ENCODE data around the gene PBX1.
"Not testable (repeated sequence)": the region's sequence is repeated elsewhere in the genome, so short reads cannot be mapped to it uniquely, and the experiment has no call there.

PBX1 gene

GRCh38 chr1:164589961-164590507, 31.1 kb downstream of the PBX1 start:
- no peak for DNase-seq (ENCODE audit: low read depth in 2 of 2)

- no peak for DNase-seq (ENCODE audit: low read depth in 2 of 2)
Measured at GRCh38 chr1:164590592-164590991, 31.6 kb downstream of the PBX1 start.

- no peak for DNase-seq (ENCODE audit: low read depth in 2 of 2)
Measured at GRCh38 chr1:164591858-164592257, 32.9 kb downstream of the PBX1 start.

- no peak for DNase-seq (ENCODE audit: low read depth in 2 of 2)
Measured at GRCh38 chr1:164592634-164593033, 33.6 kb downstream of the PBX1 start.

GRCh38 chr1:164595212-164595611, 36.2 kb downstream of the PBX1 start:
- no peak for DNase-seq (ENCODE audit: low read depth in 2 of 2)

- DNase-seq (ENCODE audit: low read depth in 2 of 2) = no peak
Measured at GRCh38 chr1:164596172-164596571, 37.2 kb downstream of the PBX1 start.

- DNase-seq (ENCODE audit: low read depth in 2 of 2) = no peak
Measured at GRCh38 chr1:164598719-164599118, 39.7 kb downstream of the PBX1 start.

GRCh38 chr1:164599272-164599671, 40.3 kb downstream of the PBX1 start:
- DNase-seq (ENCODE audit: low read depth in 2 of 2) = no peak

- no peak for DNase-seq (ENCODE audit: low read depth in 2 of 2)
Measured at GRCh38 chr1:164601399-164602100, 42.6 kb downstream of the PBX1 start.

GRCh38 chr1:164602101-164602422, 43.1 kb downstream of the PBX1 start:
- no peak for DNase-seq (ENCODE audit: low read depth in 2 of 2)

- no peak for DNase-seq (ENCODE audit: low read depth in 2 of 2)
Measured at GRCh38 chr1:164602480-164603093, 43.6 kb downstream of the PBX1 start.

- DNase-seq (ENCODE audit: low read depth in 2 of 2) = not testable (repeated sequence)
Measured at GRCh38 chr1:164603805-164604204, 44.8 kb downstream of the PBX1 start.

- no peak for DNase-seq (ENCODE audit: low read depth in 2 of 2)
Measured at GRCh38 chr1:164604541-164604940, 45.6 kb downstream of the PBX1 start.

GRCh38 chr1:164605254-164606091, 46.5 kb downstream of the PBX1 start:
- DNase-seq (ENCODE audit: low read depth in 2 of 2) = no peak

GRCh38 chr1:164607351-164607750, 48.4 kb downstream of the PBX1 start:
- no peak for DNase-seq (ENCODE audit: low read depth in 2 of 2)

GRCh38 chr1:164608651-164609057, 49.7 kb downstream of the PBX1 start:
- no peak for DNase-seq (ENCODE audit: low read depth in 2 of 2)

- no peak for DNase-seq (ENCODE audit: low read depth in 2 of 2)
Measured at GRCh38 chr1:164609089-164609488, 50.1 kb downstream of the PBX1 start.

- DNase-seq (ENCODE audit: low read depth in 2 of 2) = no peak
Measured at GRCh38 chr1:164610538-164611222, 51.7 kb downstream of the PBX1 start.

- no peak for DNase-seq (ENCODE audit: low read depth in 2 of 2)
Measured at GRCh38 chr1:164611754-164612642, 53.0 kb downstream of the PBX1 start.

GRCh38 chr1:164613176-164613575, 54.2 kb downstream of the PBX1 start:
- no peak for DNase-seq (ENCODE audit: low read depth in 2 of 2)

GRCh38 chr1:164614316-164614715, 55.3 kb downstream of the PBX1 start:
- no peak for DNase-seq (ENCODE audit: low read depth in 2 of 2)

Measured in stimulated activated CD8-positive, alpha-beta memory T cell treated with anti-CD3 and anti-CD28 coated beads, Interleukin-15, amount 100 ng/mL, for 4 hours (primary cell).